ENCODE data around the gene ZBTB37.
"Not testable (repeated sequence)": the region's sequence is repeated elsewhere in the genome, so short reads cannot be mapped to it uniquely, and the experiment has no call there.

Gene ZBTB37

GRCh38 chr1:173866413-173867115 is 1.6 kb upstream of the ZBTB37 start:
- no peak for DNase-seq

GRCh38 chr1:173867141-173867752 is 933 bp upstream of the ZBTB37 start:
- peak; percentile 30 for DNase-seq

- DNase-seq: peak; percentile 97
These were observed 371 bp upstream of the ZBTB37 start, which contains the start of gene GAS5 for GRCh38 chr1:173867753-173868265. GAS5 (minus strand) TSS chr1:173867989.

GRCh38 chr1:173869021-173869359 is 810 bp downstream of the ZBTB37 start:
- no peak for DNase-seq

- peak; percentile 41 for DNase-seq
These were observed 2.3 kb downstream of the ZBTB37 start for GRCh38 chr1:173870252-173871075.

GRCh38 chr1:173871091-173871490 is 2.9 kb downstream of the ZBTB37 start:
- DNase-seq: no peak

GRCh38 chr1:173871500-173871899 is 3.3 kb downstream of the ZBTB37 start:
- DNase-seq: no peak

GRCh38 chr1:173876732-173877131 is 8.6 kb downstream of the ZBTB37 start:
- DNase-seq: no peak

- DNase-seq: no peak
These were observed 10.1 kb downstream of the ZBTB37 start for GRCh38 chr1:173878251-173878650.

- DNase-seq: not testable (repeated sequence)
These were observed 12.9 kb downstream of the ZBTB37 start for GRCh38 chr1:173881117-173881516.

GRCh38 chr1:173884701-173885100 is 16.5 kb downstream of the ZBTB37 start:
- no peak for DNase-seq

GRCh38 chr1:173886746-173887611 is 18.8 kb downstream of the ZBTB37 start:
- DNase-seq: no peak

GRCh38 chr1:173887627-173888026 is 19.4 kb downstream of the ZBTB37 start:
- DNase-seq: no peak

- no peak for DNase-seq
These were observed 20.6 kb downstream of the ZBTB37 start for GRCh38 chr1:173888749-173889148.

- no peak for DNase-seq
These were observed 21.7 kb downstream of the ZBTB37 start for GRCh38 chr1:173889885-173890284.

- no peak for DNase-seq
These were observed 25.4 kb downstream of the ZBTB37 start for GRCh38 chr1:173893611-173894010.

GRCh38 chr1:173894189-173894588 is 26.0 kb downstream of the ZBTB37 start:
- no peak for DNase-seq

- DNase-seq: no peak
These were observed 32.2 kb downstream of the ZBTB37 start for GRCh38 chr1:173900427-173900826.

GRCh38 chr1:173900992-173901391 is 32.8 kb downstream of the ZBTB37 start:
- DNase-seq: no peak

GRCh38 chr1:173903827-173904531 is 35.8 kb downstream of the ZBTB37 start:
- DNase-seq: no peak

- no peak for DNase-seq
These were observed 44.9 kb downstream of the ZBTB37 start for GRCh38 chr1:173913111-173913510.

GRCh38 chr1:173914366-173914871 is 46.2 kb downstream of the ZBTB37 start:
- no peak for DNase-seq

Data from NCI-H2029 (cell line).